DOHH2 (cell line): ENCODE measurements around the gene SYNJ2.

Experiments
- CTCF ChIP-seq: fragments of 200-600 bp; sonication (generic); IDR thresholded peaks from one replicate; pipeline ENCODE4 v1.5.1; 2014; ENCODE audit warnings: antibody characterized with exemption, mild to moderate bottlenecking, low read depth, low read length; ENCODE audit not compliant: poor library complexity, severe bottlenecking
- EZH2phosphoT487 ChIP-seq: fragments of 200-600 bp; sonication (generic); IDR thresholded peaks from 2 replicates; pipeline ENCODE4 v1.6.1; 2017; ENCODE audit warnings: borderline replicate concordance, mild to moderate bottlenecking, antibody characterized with exemption, low read length, moderate library complexity, mixed read lengths

- TF ChIP-seq CTCF (peak; percentile 65), EZH2phosphoT487 (no peak)
These were observed 162.0 kb downstream of the SYNJ2 start for GRCh38 chr6:158143700-158144099.
